AG09319 (cell line): ENCODE results near the gene OPCML.

Experiments used
- DNase-seq: peaks from one replicate; pipeline ENCODE4 v3.0.0-alpha.2; 2010; ENCODE audit warnings: low read depth; ENCODE audit errors: extremely low read depth
- TF ChIP-seq, protein P1 (sequence below): IDR thresholded peaks from 2 replicates; pipeline ENCODE4 v1.5.1; 2011; ENCODE audit warnings: low read depth, mild to moderate bottlenecking, inconsistent platforms, low read length, moderate library complexity

OPCML gene

DNA sequence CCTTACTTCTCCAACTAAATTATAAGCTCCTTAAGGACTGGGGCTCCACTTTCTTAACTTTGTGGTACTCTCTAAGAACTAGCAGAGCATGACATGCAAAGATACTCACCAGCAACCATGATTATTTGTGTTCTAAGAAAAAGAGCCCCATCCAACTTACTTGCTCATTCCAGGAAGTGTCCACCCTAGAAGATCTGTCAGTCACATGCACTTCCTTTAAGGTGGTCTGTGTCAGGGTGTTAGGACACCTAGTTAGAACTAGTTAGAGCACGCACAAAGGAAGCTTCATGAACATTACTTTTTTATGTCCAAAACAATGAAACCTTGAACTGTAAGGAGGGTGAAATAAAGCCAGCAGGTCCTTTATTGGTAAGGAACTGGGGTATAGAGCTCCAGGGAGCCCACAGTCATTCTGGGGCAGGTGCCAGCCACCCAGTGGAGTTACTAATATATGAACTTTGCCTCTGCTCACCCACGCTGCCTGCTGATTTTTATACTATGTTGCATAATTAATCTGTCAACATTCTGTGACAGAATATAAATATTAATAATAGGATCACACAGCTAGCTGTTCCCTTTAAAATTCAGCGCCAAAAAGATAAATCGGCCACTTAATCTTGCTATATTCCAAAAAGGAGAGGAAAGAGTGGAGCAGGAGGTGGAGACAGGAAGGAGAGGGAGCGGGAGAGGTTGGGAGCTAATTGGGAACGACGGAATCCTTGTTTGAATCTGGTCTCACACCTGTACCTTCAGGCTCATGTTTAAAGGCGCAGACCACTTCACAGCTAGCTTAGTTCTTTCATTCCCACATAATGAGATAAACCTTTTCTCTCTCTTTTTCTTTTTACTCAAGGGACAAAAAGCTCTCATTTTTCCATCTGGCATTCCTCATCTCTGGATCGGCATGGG lies 755.0 kb downstream of the OPCML start:
- TF ChIP-seq, protein P1, sequence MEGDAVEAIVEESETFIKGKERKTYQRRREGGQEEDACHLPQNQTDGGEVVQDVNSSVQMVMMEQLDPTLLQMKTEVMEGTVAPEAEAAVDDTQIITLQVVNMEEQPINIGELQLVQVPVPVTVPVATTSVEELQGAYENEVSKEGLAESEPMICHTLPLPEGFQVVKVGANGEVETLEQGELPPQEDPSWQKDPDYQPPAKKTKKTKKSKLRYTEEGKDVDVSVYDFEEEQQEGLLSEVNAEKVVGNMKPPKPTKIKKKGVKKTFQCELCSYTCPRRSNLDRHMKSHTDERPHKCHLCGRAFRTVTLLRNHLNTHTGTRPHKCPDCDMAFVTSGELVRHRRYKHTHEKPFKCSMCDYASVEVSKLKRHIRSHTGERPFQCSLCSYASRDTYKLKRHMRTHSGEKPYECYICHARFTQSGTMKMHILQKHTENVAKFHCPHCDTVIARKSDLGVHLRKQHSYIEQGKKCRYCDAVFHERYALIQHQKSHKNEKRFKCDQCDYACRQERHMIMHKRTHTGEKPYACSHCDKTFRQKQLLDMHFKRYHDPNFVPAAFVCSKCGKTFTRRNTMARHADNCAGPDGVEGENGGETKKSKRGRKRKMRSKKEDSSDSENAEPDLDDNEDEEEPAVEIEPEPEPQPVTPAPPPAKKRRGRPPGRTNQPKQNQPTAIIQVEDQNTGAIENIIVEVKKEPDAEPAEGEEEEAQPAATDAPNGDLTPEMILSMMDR, result no peak
- no peak for DNase-seq

DNA sequence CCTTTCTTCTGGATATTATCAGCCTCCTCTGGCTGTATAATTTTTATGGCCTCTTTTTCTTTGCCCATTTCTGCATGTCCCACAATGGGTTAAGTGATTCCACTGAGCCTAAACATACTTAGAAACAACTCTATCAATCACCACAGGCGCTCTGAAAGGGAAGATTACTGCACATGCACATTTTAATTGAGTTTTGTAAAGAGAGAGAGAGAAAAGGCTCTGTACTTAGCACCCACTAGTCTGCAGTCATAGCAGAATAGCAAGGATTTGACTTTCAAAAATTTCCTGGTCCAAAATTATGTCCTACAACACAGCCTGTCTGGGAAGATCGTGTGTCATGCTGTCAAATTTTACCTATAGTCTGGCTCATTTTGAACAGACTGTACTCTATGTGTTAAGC lies 758.5 kb downstream of the OPCML start:
- DNase-seq, result no peak
- TF ChIP-seq, protein P1, result no peak

DNA sequence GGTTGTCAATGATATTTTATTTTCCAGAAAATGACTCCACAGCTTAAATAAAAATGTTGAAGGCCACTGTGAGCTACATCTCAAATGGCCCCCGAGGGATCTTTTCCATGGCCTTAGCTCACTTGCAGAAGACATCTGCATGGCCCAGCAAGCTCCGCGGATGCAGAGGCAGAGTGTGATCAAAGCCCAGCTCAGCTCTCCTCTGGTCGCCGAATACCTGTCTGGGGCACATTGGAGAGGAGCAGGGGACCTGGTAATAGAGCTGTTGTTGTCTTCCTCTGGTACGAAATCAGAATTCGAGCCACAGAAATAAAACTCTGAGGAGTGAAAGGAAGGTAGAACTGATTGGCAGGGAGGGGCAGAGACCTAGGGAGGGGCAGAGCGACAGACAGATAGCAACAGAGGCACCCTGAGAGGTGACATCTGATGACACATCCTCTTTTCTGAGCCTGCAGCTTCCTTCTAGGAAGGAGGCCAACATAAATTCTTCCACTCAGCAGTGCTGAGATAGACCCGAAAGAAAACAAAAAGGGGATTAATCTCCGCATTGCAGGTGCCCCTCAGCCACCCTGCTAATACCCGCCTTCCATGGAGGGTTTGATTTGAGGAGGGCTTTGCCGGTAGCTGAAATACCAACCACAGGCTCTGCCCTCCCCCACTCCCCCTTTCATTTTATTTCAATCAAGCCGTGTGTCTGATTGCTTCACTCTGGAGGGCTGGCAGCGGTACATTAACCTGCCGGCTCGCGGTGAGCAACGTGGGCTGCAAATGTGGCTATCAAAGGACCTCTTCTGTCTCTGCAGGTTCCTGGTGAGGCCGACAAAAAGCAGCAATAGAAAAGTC lies 759.4 kb downstream of the OPCML start:
- TF ChIP-seq, protein P1, result no peak
- no peak for DNase-seq

DNA sequence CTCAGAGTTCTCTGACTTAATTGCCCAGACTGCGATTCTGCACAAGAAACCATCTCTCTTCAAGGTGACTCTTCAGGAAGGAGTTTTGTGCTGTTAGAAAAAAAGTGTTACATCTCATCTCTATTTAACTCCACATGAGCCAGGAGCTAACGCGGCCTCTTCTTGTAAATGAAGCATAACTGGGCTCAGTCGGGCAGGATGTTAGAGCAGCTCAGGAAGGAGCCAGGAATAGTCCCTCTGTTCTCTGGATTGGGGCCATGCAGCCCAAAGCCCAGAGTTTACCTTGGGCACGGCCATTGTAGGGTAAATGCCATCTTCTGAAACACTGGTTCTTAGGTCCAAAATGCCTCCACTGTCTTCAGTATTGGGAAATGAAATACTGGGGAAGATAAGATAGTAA lies 760.6 kb downstream of the OPCML start:
- TF ChIP-seq, protein P1, result no peak
- no peak for DNase-seq

DNA sequence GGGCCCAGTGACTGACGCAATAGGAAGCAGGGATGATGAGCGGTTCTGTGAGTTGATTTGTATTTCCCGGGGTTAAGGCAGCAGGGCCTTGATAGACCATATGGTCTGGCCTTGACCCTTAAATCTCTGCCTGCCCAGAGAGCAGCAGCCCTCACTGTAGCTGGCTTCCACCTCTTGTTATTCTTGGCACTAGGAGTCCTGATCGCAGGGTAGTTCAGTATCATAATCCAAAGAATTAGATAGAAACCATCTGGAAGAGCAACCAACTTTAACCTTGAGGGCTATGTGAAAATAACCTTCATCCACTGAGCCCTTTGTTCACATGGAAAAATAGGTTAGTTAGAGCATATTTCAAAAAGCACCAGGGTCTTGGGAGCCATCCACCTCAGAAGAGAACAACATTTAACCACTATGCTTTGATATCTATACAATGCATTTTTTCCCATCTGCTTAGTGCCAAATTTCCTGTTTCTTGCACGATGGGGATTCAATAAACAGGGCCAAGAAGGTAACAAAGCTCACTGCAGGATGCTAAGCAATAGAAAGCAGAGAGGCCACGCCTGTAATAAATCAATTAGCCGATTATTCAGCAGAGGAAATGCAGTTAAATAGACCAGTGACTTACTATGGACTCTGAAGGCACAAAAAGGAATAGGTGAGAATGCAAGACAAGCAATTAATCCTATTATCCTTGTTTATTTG lies 761.3 kb downstream of the OPCML start:
- TF ChIP-seq, protein P1, result no peak
- no peak for DNase-seq

DNA sequence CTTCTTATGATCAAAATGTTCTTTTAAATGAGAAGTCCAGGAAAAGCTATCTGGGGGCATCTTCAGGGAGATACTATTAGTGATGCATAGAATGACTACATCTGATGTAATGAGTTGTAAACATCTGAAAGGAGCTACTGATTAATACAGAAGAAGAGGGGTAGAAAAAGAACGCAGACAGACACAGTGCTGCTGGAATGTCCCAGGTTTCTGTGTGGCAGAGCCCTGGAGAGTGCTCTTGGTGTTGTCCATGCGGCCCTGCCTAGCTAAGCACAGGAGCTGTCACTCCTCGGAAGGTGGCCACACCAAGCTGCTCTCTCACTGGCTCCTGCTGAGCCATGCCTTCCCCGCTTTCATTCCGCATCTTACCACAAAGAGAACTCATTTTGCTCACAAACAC lies 768.8 kb downstream of the OPCML start:
- no peak for DNase-seq
- TF ChIP-seq, protein P1, result no peak
